T-helper 2 cell treated with Interferon-gamma antibody and Interleukin-4, amounts not matched to agents 100 ng/mL and 5 ng/mL, for 36 hours (primary cell): Measurements from ENCODE around the gene WNK1. TPM values are rescaled to one million over a fixed set of nuclear protein-coding genes. Genes with fewer than 3 reads are reported as not detected.
"Not testable (repeated sequence)": the region's sequence is repeated elsewhere in the genome, so short reads cannot be mapped to it uniquely, and the experiment has no call there.

ENCODE experiments used
- intact Hi-C: fragments of 100-400 bp; cut with micrococcal nuclease; formaldehyde crosslinking; loops from one replicate; pipeline ENCODE4 v1.15.1; 2023
- total RNA-seq: library from RNA; stranded (reverse); gene quantifications from 2 replicates; pipeline ENCODE4 v1.2.3, GENCODE V29; 2022

Gene WNK1
- total RNA-seq, 1 donor from 2014 or later: 155 TPM

GRCh38 chr12:810671-811415 lies 58.5 kb downstream of the WNK1 start:
- intact Hi-C loops: loop anchor here (2.0 kb wide), 1 partner anchor 16 kb away; no protein-coding TSS in a partner anchor

GRCh38 chr12:812950-813349 lies 60.6 kb downstream of the WNK1 start:
- intact Hi-C loops: no loop called here

- intact Hi-C loops: loop anchor here (5.0 kb wide), 1 partner anchor 275 kb away; no protein-coding TSS in a partner anchor
Measured at GRCh38 chr12:817456-817855, 65.1 kb downstream of the WNK1 start.

GRCh38 chr12:817941-818600 lies 65.7 kb downstream of the WNK1 start:
- intact Hi-C loops: loop anchor here (5.0 kb wide), 1 partner anchor 274 kb away; no protein-coding TSS in a partner anchor

- intact Hi-C loops: loop anchor here (5.0 kb wide), 1 partner anchor 274 kb away; no protein-coding TSS in a partner anchor
Measured at GRCh38 chr12:818733-819132, 66.4 kb downstream of the WNK1 start.

DNA sequence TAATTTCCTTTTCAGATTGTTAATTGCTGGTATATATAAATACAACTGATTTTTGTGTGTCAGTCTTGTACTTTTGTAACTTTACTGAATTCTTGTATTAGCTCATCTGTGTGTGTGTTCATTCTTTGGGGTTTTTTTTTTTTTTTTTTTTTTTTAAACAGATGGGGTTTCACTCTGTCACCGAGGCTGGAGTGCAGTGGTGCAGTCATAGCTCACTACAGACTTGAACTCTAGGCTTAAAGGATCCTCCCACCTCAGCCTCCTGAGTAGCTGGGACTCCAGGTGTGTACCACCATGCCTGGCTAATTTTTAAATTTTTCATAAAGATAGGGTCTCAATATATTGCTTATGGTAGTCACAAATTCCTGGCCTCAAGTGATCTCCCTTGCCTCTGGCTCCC lies 68.0 kb downstream of the WNK1 start:
- intact Hi-C loops: no loop called here

GRCh38 chr12:823028-823698 lies 70.8 kb downstream of the WNK1 start:
- intact Hi-C loops: no loop called here

GRCh38 chr12:826331-826730 lies 74.0 kb downstream of the WNK1 start:
- intact Hi-C loops: no loop called here

DNA sequence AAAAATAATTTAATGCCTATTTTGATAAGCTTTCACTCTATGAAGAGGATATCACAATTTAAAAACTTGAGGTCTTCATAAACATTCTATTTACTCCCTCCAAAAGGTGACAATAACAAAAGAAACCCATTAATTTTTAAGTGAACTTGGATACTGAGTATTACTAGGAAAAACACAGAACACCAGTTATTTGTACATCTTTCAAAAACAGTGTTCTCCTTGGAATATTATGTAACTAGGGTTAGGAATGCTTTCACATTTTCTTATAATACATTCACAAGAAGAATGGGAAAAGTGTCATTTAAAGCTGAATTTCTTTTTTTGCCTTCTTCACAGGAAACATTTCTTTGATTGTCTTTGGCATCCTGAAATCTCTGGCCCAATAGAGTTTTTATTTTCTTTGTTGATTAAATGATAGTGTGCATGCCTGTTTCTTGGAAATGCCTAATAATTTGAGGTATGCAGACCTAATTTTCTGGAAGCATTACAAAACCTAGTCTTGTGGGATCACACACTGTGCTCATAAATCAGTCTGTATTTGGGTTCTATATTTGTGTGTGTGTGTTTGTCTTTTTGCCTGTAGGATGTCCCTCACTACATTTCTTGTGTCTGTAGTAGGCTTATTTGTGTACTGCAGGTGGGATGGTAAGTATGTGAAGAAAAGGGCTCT lies 76.5 kb downstream of the WNK1 start:
- intact Hi-C loops: no loop called here

DNA sequence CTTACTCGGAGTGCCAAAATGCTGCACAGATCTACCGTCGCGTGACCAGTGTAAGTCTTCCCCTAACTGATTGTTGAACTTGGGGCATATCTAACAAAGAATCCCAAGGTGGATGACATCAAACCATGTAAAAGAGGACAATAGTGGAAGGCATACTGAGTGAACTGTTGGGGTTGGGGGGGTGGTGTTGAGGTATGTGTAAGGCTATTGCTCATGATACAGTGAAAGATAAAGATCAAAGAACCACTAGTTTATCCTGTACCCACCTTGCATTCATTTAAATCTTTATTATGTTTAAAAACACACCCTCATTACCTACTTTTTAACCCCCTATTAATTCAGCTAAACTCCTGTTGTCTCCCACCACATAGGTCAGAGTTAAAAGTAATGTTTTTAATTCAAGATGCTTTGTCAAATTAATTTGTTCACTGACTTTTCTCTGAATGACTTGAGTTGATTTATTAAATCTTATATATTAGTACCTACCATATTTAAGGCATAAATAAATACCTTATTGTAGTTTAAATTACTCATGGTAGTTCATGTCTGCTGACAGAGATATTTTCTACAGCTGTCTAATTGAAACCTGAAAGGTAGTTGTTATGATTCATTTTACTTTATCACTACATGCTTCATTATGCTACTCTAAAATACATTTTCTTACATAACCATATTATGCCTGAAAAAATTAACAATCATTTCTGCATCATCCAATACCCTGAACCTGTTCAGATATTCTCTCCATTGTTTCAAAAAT lies 77.9 kb downstream of the WNK1 start:
- intact Hi-C loops: no loop called here

DNA sequence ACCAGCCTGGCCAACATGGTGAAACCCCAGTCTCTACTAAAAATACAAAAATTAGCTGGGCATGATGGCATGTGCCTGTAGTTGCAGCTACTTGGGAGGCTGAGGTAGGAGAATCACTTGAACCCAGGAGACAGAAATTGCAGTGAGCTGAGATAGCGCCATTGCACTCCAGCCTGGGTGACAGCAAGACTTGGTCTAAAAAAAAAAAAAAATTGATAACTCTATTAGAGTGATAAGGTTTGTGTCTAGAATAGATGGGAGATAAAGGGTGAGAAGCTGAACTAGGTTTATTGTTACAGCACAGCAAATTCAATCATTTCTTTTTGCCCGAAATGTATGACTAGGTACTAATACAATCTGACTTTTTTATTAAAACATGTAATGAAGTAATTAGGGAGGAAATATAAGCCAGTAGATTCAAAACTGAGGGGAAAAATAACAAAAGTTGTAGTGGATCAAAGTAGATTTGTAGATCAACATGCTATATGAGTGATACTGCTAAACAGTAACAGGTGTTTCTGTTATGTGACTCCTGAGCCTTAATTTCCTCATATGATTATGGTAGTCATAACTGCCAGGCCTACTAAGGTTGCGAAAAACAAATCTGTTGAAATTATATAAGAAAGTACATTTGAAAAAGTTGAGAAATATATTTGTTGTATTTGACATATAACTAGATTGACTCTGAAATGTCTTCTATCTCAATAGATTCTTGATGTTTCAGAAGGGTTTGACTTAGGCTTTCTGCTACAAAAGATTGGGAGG lies 83.6 kb downstream of the WNK1 start:
- intact Hi-C loops: no loop called here

- intact Hi-C loops: no loop called here
Measured at GRCh38 chr12:836952-837351, 84.6 kb downstream of the WNK1 start.

- intact Hi-C loops: no loop called here
Measured at GRCh38 chr12:837548-837947, 85.2 kb downstream of the WNK1 start.

- intact Hi-C loops: no loop called here
Measured at GRCh38 chr12:843609-844008, 91.2 kb downstream of the WNK1 start.

DNA sequence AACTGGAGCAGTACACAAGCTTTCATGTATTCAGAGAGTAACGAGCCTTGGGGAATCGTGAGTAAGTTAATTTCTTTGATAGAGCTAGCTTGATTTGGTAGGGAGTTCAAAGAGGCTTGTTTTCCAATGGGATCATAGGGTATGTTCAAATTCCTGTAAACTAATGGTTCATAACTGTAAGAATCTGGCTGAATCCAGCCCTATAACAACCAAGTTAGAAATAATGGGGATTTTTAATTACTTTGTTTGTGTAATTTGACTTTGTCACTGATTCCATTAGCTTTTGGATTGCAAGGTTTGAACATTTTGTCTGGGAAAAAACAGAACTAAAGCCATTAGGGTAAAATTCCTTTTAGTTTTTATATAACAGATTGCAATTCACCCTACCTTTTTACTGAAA lies 94.0 kb downstream of the WNK1 start:
- intact Hi-C loops: no loop called here

- intact Hi-C loops: no loop called here
Measured at GRCh38 chr12:848173-848865, 95.9 kb downstream of the WNK1 start.

DNA sequence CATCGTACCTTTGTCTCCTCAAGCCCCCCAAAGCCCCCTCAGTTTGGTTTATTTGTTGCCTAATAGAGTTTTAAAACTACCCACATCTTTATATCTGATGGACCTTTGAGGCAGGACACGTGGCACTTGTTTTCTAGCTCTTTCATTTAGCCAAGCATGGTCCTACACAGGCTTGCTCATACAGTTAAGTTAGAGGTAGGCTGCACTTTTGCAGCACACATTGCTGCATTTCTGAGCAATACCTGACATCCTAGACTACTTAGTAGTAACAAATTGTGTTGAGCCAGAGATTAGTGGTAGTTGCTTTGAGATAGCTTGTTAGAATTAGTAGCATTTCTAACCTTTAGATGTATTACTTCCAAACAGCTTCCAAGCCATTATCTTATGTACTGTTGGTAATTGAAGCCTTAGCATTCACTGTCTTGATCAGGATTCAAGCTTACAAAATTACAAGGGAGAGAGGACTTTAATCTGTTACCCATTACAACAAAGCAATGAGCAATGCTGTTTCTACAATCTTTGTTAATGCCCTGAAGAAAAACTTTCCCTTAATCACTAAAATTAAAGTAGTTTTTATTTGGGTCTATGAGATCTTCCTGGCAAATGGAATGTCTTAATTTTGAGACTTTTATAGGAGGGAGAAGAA lies 96.6 kb downstream of the WNK1 start:
- intact Hi-C loops: no loop called here

DNA sequence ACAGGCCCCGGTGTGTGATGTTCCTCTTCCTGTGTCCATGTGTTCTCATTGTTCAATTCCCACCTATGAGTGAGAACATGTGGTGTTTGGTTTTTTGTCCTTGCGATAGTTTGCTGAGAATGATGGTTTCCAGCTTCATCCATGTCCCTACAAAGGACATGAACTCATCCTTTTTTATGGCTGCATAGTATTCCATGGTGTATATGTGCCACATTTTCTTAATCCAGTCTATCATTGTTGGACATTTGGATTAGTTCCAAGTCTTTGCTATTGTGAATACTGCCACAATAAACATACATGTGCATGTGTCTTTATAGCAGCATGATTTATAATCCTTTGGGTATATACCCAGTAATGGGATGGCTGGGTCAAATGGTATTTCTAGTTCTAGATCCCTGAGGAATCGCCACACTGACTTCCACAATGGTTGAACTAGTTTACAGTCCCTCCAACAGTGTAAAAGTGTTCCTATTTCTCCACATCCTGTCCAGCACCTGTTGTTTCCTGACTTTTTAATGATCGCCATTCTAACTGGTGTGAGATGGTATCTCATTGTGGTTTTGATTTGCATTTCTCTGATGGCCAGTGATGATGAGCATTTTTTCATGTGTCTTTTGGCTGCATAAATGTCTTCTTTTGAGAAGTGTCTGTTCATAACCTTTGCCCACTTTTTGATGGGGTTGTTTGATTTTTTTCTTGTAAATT lies 97.5 kb downstream of the WNK1 start:
- intact Hi-C loops: not testable (repeated sequence)
